A673 (cell line): ENCODE measurements around the gene ARSB.

Experiments
- CTCF ChIP-seq: fragments of 300-800, 200-600 bp; sonication (generic); conservative IDR thresholded peaks from 2 replicates; pipeline ENCODE4 v1.5.1; 2017; ENCODE audit warnings: low read depth, mild to moderate bottlenecking, antibody characterized with exemption, low read length, moderate library complexity, mixed read lengths
- EZH2 ChIP-seq: fragments of 200-600 bp; sonication (generic); IDR thresholded peaks from 2 replicates; pipeline ENCODE4 v1.6.1; 2017; ENCODE audit warnings: borderline replicate concordance, low read depth, mild to moderate bottlenecking, mixed read lengths, antibody characterized with exemption, low read length; ENCODE audit not compliant: poor library complexity, severe bottlenecking

GRCh38 chr5:79014631-79015030, 29.5 kb upstream of the ARSB start:
- TF ChIP-seq CTCF (no peak), EZH2 (no peak)
